HG02970 (cell line): ENCODE data around the gene ACOT2.
"Not testable (repeated sequence)": the region's sequence is repeated elsewhere in the genome, so short reads cannot be mapped to it uniquely, and the experiment has no call there.

Experiments used
- ATAC-seq: cut with Tn5 transposase; IDR thresholded peaks from one replicate; pipeline ENCODE4 v1.9.1; 2021; ENCODE audit warnings: mild to moderate bottlenecking, moderate library complexity, moderate number of reproducible peaks; ENCODE audit not compliant: unreplicated experiment, low FRiP score

Gene ACOT2

DNA sequence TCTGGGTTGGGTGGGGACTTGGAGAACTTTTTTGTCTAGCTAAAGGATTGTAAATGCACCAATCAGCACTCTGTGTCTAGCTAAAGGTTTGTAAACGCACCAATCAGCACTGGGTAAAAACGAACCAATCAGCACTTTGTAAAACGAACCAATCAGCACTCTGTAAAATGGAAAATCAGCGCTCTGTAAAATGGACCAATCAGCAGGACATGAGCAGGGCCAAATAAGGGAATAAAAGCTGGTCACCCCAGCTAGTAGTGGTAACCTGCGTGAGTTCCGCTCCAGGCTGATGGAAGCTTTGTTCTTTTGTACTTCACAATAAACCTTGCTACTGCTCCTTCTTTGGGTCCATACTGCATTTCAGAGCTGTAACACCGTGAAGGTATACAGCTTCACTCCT, 1.7 kb upstream of the ACOT2 start:
- ATAC-seq, result no peak

DNA sequence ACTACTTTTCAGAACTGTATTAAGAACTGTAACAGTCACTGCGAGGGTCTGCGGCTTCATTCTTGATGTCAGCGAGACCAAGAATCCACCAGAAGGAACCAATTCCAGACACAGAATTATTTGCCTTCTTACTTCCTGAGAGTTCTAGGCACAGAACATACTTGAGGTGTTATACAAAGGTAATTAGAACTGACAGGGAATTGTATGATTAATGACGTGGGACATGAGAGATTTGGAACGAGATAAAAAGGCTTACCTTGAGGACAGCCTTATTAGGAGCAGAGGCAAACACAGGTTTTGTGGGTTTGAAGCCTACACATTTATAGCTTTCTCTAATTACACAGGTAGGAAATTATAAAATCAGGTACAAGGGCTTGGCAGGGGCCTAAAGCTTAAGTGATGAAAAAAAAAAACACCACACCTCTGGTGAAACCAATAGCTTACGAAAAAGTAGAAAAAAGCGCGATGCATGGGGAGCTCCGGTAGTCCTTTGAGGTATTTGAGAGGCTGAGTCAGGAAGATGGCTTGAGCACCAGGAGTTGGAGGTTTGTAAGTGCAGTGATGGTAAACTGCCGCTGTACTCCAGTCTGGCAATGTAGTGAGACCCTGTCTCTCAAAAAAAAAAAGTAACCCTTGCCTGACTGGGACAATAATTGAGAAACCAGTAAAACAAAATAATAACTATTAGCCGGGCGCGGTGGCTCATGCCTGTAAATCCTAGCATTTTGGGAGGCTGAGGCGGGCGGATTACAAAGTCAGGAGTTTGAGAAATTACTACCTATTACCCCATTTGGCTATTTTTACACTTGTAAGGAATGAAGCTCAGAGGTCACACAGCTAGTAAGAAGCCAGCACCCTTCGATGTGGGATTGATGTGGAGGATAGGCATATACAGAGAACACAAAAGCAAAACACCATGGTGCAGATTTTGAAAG, 795 bp upstream of the ACOT2 start:
- ATAC-seq, result no peak

DNA sequence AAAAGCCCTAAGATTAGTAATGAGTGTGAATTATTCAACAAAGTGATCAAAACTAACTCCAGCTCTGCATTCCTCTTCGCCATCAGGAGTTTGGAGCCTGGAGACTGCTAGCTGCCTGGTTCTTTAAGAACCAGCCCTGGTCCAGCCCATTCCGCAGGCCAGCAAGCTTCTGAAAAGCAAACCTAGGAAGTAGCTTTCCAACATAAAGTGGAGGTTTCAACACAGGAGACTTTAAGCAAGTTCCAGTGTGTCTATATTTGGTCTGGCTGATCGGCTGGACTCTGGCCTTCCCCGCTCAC, 178 bp upstream of the ACOT2 start:
- ATAC-seq, result not testable (repeated sequence)

DNA sequence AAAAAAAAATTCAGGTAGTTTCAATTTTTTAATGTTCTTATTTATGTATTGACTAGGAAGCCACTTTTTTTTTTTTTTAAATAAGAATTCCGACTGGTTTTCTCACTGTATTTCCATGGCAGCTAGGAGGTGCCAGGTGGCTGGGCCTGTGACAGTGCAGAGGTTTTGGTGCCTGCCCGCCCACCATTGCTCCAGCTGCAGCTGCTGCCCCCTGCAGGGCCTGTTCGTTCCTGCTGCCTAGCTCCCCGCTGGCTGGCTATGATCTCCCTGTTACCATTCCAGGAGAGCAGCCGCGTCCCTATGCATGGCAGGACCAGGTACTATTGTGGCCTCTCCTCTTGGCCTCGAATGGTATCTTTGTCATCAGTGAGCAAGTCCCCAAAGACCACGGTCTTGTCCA, 1.9 kb downstream of the ACOT2 start:
- not testable (repeated sequence) for ATAC-seq

DNA sequence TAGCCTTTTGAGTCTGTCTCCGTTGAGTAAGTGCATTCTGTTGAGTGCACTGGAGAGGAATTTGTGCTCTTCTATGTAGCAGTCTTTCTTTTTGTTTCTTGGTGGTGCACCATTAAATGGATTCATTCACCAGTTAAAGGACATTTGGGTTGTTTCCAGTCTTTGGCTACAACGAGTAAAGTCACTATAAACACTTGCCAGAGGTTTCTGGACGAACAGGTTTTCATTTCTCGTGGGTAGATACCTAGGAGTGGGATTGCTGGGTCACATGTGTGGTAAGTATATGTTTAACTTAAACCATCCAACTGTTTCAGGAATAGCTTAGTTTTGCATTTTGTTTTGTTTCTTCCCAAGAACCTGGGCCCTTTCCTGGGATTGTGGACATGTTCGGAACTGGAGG, 4.0 kb downstream of the ACOT2 start:
- not testable (repeated sequence) for ATAC-seq

DNA sequence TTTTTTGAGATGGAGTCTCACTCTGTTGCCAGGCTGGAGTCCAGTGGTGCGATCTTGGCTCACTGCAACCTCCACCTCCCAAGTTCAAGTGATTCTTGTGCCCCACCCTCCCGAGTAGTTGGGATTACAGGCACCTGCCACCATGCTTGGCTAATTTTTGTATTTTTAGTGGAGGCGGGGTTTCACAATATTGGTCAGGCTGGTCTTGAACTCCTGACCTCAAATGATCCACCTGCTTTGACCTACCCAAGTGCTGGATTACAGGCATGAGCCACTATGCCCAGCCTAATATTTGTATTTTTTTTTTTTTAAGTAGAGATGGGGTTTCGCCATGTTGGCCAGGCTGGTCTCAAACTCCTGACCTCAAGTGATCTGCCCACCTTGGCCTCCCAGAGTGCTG, 4.7 kb downstream of the ACOT2 start:
- ATAC-seq, result not testable (repeated sequence)

DNA sequence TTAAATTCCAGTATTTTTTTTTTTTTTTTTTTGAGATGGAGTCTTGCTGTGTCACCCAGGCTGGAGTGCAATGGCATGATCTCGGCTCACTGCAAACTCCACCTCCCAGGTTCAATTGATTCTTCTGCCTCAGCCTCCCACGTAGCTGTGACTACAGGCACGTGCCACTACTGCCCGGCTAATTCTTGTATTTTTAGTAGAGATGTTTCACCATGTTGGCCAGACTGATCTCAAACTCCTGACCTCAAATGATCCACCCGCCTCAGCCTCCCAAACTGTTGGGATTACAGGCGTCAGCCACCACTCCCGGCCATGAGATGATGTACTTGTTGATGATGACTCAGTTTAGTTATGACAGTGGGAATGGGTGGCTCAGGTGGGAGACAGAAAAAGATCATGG, 5.2 kb downstream of the ACOT2 start:
- not testable (repeated sequence) for ATAC-seq

DNA sequence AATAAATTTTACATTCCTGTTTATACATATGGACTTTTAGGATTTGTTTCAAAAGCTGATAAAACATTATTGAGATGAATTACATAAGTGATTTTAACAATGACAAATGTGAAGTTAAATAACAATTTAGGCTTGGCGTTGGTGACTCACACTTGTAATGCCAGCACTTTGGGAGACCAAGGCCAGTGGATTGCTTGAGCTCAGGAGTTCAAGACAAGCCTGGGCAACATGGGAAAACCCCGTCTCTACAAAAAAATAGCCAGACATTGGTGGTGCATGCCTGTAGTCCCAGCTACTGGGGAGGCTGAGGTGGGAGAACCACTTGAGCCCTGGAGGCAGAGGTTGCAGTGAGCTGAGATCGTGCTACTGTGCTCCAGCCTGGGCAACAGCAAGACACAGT, 7.4 kb downstream of the ACOT2 start:
- ATAC-seq, result no peak

DNA sequence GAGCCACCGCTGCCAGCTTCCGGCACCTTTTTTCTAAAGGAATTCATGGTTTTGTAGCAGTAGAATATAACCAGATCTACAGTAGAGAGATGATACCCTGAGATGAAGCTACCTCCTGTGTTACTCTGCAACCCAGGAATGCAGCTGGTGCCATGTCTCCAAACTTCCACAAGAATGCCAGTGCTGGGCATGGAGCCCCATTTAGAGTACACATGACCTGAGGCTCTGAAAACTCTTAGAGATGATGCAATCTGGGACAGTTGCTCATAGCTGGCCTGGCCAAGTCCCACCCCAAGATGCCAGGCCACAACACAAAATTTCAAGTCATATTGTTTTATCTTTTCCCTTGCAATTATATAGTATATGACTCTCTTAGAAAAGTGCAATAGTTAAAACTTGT, 8.2 kb downstream of the ACOT2 start:
- ATAC-seq, result not testable (repeated sequence)

DNA sequence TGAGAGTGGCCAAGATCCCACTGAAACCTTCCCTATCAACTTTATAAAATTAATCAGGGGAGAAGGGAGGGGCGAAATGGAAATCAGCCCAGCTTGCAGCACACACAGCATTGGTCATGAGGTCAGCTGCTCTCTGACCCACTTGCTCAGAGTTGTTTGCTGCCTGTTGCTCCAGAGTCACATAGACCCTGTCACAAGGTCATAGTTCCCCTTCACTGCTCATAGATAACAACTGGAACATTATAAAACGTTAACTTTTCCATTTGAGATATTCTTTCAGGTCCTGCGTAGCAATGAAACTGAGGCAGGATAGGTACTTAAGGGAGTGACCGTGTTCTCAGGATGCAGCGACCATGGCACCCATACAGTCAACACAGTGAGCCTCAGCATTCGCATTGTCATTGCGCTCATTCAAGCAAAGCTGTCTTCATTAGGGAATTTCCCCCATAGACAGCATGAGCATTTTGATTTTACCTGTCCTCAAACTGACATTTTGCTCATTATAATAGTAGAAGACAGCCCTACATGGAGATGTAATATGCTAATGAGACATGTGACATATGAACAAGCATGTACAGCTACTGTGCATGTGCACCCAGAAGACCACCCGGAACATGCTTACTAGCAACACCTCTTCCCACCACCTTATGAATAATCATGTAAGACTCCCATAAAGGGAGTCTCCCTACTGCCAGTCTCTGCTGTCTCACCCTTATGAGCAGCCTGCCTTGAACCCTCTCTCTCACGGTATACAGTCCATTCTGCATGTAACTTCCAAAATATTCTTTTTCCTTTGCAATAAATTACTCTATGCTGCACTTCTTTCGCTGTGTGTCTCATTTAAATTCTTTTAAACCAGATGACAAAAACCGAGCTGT, 13.3 kb downstream of the ACOT2 start:
- not testable (repeated sequence) for ATAC-seq

DNA sequence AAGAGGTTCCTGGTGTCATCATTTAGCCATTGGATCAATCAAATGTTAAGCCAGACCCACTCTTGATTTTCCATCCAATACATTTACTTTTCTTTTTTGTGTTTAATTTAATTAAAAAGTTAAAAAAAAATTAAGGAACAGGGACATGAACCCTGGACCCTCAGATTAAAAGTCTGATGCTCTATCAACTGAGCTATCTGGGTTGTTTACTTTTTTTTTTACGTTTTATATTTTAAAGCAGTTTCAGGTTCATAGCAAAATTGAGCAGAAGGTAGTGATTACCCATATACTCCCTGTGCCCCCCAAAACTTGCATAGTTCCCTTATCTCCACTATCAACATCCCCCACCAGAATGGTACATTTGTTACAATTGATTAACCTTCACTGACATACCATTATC, 19.7 kb downstream of the ACOT2 start:
- no peak for ATAC-seq

DNA sequence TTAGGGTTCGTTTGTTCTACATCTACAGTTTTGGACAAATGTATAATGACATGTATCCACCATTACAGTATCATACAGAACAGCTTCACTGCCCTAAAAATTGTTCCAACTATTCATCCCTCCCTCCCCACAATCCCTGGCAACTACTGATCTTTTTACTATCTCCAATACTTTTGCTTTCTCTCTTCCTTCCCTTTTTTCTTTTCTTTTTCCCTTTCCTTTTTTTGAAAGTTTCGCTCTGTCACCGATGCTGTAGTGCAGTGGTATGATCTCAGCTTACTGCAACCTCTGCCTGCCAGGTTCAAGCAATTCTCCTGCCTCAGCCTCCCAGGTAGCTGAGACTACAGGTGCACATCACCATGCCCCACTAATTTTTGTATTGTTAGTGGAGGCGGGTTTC, 20.1 kb downstream of the ACOT2 start:
- ATAC-seq, result no peak

DNA sequence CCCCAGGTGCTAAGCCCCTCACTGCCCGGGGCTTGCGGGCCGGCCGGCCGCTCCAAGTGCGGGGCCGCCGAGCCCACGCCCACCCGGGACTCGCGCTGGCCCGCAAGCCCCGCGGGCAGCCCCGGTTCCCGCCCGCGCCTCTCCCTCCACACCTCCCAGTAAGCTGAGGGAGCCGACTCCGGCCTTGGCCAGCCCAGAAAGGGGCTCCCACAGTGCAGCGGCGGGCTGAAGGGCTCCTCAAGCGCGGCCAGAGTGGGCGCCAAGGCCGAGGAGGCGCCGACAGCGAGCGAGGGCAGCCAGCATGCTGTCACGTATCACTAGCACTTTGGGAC, 21.6 kb downstream of the ACOT2 start:
- not testable (repeated sequence) for ATAC-seq

DNA sequence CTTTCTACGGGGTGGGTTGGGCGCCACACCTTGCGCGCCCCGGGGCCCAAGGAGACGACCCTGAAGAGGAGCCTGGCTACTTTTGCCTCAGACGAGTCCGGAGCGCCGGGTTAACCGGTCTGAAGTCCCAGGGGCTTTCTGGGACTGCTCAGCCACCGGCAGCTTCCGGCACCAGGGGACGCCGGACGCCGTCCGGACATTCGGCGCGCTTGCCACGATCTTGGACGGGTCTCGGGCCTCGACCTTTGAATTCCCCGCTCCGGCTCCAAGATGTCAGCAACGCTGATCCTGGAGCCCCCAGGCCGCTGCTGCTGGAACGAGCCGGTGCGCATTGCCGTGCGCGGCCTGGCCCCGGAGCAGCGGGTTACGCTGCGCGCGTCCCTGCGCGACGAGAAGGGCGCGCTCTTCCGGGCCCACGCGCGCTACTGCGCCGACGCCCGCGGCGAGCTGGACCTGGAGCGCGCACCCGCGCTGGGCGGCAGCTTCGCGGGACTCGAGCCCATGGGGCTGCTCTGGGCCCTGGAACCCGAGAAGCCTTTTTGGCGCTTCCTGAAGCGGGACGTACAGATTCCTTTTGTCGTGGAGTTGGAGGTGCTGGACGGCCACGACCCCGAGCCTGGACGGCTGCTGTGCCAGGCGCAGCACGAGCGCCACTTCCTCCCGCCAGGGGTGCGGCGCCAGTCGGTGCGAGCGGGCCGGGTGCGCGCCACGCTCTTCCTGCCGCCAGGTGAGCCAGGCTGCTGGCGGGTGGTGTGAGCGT, 22.9 kb downstream of the ACOT2 start, which contains the start of gene ACOT4:
ACOT4 (plus strand) TSS at position 184 of the 760 bp plus-strand sequence; CDS start at position 271, 87 bp downstream.
- ATAC-seq, result no peak

DNA sequence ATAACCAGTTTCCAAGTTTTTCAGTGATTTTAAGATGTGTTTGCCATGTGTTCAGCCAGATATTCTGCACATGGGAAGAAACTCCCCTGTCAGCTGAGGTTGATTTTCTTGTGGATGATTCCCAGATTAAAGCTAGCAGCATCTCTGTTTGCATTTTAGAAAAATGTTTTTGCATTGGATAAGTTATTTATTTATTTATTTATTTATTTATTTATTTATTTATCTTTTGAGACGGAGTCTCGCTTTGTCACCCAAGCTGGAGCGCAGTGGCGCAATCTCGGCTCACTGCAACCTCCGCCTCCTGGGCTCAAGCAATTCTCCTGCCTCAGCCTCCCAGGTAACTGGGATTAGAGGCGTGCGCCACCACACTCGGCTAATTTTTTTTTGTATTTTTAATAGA, 25.5 kb downstream of the ACOT2 start:
- ATAC-seq, result no peak

DNA sequence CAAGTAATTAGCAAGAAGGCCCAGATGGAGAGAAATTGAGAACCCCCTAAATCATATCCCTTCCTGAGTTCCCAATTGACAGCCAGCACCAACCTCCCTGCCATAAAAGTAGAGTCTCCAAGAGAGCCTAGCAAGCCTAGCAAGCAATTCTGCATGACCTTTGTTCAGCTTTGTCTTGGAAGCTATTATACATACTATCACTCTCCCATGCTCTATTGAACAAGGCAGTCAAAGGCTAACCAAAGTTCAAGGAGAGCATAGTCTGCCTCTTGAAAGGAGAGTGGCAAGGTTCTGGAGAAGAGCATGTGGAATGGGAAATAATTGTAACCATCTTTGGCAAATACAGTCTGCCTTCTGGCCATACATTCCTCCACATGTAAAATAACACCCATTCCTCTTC, 30.5 kb downstream of the ACOT2 start:
- no peak for ATAC-seq

DNA sequence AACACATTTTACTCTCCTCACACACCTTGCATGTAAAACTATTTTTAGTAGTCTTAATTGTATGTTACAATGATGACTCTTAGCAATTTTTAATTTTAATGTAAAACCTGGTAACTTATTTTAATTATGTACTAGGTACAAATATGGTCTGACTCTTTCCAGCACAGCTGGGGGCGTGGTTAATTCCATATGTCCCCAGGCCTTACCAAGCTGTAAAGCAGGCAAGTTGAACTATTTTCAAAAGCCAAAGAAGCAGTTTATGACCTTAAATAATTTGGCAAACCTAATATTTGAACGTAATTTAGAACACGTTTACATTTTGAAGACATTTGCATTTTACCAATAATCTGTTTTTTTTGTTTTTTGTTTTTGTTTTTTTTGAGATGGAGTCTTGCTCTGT, 34.0 kb downstream of the ACOT2 start:
- ATAC-seq, result no peak

DNA sequence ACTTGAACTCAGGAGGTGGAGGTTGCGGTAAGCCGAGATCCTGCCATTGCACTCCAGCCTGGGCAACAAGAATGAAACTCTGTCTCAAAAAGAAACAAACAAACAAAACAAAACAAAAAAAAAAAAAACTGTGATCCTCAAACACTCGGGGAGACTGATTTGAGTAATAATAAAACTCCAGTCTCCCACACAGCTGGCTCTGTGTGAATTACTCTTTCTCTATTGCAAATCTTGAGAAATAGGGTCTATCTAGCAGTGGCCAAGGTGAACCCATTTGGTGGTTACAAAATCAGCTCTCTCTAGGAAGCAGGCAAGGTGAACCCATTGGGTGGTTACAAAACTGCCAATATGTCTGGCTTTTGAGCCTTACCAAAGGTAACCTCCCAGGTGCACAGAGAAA, 37.3 kb downstream of the ACOT2 start:
- no peak for ATAC-seq

DNA sequence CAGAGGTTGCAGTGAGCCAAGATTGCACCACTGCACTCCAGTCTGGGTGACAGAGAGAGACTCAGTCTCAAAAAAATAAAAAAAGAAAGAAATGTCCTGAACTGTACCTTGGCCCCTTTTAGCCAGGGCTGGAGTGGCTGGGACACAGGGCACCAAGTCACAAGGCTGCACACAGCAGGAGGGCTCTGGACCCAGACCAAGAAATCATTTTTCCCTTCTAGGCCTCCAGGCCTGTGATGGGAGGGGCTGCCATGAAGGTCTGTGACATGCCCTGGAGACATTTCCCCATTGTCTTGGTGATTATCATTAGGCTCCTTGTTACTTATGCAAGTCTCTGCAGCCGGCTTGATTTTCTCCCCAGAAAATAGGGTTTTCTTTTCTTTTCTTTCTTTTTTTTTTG, 38.2 kb downstream of the ACOT2 start:
- no peak for ATAC-seq

DNA sequence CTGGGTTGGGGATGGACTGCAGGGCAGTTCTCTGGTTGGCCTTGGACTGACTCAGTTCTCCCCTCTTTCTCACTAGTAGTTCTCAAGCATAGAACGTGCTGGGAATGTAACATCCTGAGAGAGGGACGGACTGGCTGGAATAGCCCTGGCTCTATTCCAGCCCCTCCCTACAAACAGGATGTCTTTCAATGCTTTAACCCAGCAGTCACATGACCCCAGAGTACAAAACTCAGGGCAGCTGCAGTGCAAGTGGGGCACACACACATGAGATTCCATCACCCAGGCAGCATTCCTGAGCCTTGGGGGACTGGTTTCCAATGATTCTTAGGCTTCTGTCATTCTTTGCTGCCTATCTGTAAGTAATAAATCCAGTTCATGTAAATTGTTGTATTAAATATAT, 41.7 kb downstream of the ACOT2 start:
- ATAC-seq, result no peak
